ENCODE data around the gene SPECC1. TPM values are rescaled to one million over a fixed set of nuclear protein-coding genes. Genes with fewer than 3 reads are reported as not detected.

The SPECC1 gene
- total RNA-seq, 3 donors from 2014 or later: 36.4 to 59.0 (median 51.8) TPM

Other genes with a start within 250 kb of the SPECC1 start
- gene ULK2, start 141.4 kb upstream of the SPECC1 start, total RNA-seq: 10 to 100 TPM; 22.1 to 25.6 (median 23.0) TPM
- 10 to 100 TPM; 27.7 to 49.5 (median 34.1) TPM for gene AKAP10, start 31.5 kb upstream of the SPECC1 start, total RNA-seq

Measured in breast epithelium (tissue), 3 donors.